GM23338 (cell line): ENCODE measurements around the gene SLC25A25. TPM values are rescaled to one million over a fixed set of nuclear protein-coding genes. Genes with fewer than 3 reads are reported as not detected.

Experiments
- ATAC-seq: fragments of 200-7000 bp; cut with Tn5 transposase; 3 replicates; pipeline ENCODE4 v1.9.1; 2020
- DNase-seq: peaks from one replicate; pipeline ENCODE4 v3.0.0-alpha.2; 2015; ENCODE audit warnings: low spot score
- H2AFZ ChIP-seq: fragments of 200-600 bp; sonication (generic); 2 replicates; pipeline ENCODE4 v1.8.0; 2016; ENCODE audit warnings: antibody characterized with exemption, mild to moderate bottlenecking, moderate library complexity
- H3F3A ChIP-seq: fragments of 200-600 bp; sonication (generic); replicated peaks from 2 replicates; pipeline ENCODE4 v1.8.0; 2017; ENCODE audit warnings: antibody characterized with exemption, mixed run types, low read depth
- H3K27ac ChIP-seq: fragments of 200-600 bp; sonication (generic); 2 replicates; pipeline ENCODE4 v1.6.1; 2016; ENCODE audit warnings: low read depth
- H3K27me3 ChIP-seq: fragments of 200-600 bp; sonication (generic); 2 replicates; pipeline ENCODE4 v1.8.0; 2016; ENCODE audit warnings: mild to moderate bottlenecking, mixed run types, moderate library complexity; ENCODE audit not compliant: insufficient read depth
- H3K36me3 ChIP-seq: fragments of 200-600 bp; sonication (generic); 2 replicates; pipeline ENCODE4 v1.8.0; 2016; ENCODE audit warnings: mild to moderate bottlenecking; ENCODE audit not compliant: insufficient read depth
- H3K4me1 ChIP-seq: fragments of 200-600 bp; sonication (generic); 2 replicates; pipeline ENCODE4 v1.8.0; 2016; ENCODE audit warnings: mild to moderate bottlenecking, moderate library complexity; ENCODE audit not compliant: insufficient read depth
- H3K4me2 ChIP-seq: fragments of 200-600 bp; sonication (generic); 2 replicates; pipeline ENCODE4 v1.7.1; 2017; ENCODE audit warnings: mixed run types
- H3K4me3 ChIP-seq: fragments of 200-600 bp; sonication (generic); 2 replicates; pipeline ENCODE4 v1.6.1; 2016; ENCODE audit warnings: mixed run types
- H3K79me2 ChIP-seq: fragments of 200-600 bp; sonication (generic); replicated peaks from 2 replicates; pipeline ENCODE4 v1.8.0; 2017; ENCODE audit warnings: mild to moderate bottlenecking; ENCODE audit not compliant: insufficient read depth
- H3K9me2 ChIP-seq: fragments of 200-600 bp; sonication (generic); 2 replicates; pipeline ENCODE4 v1.8.0; 2017; ENCODE audit not compliant: insufficient read depth
- H4K20me1 ChIP-seq: fragments of 200-600 bp; sonication (generic); replicated peaks from 2 replicates; pipeline ENCODE4 v1.8.0; 2017; ENCODE audit warnings: mild to moderate bottlenecking; ENCODE audit not compliant: insufficient read depth
- H3K27ac Mint-ChIP-seq: 2 replicates; pipeline ENCODE4 v1.8.0; 2020; ENCODE audit warnings: inconsistent platforms, mild to moderate bottlenecking, moderate library complexity, mixed read lengths
- H3K27me3 Mint-ChIP-seq: 3 replicates; pipeline ENCODE4 v1.8.0; 2022; ENCODE audit warnings: low read depth, mild to moderate bottlenecking, moderate library complexity, mixed read lengths, inconsistent platforms; ENCODE audit not compliant: insufficient read depth, poor library complexity
- H3K36me3 Mint-ChIP-seq: 3 replicates; pipeline ENCODE4 v1.8.0; 2021; ENCODE audit warnings: low read depth, mild to moderate bottlenecking, inconsistent platforms, moderate library complexity, mixed read lengths
- H3K4me1 Mint-ChIP-seq: 3 replicates; pipeline ENCODE4 v1.8.0; 2020; ENCODE audit warnings: mild to moderate bottlenecking, inconsistent platforms, mixed read lengths
- H3K4me3 Mint-ChIP-seq: 3 replicates; pipeline ENCODE4 v1.8.0; 2021; ENCODE audit warnings: moderate library complexity, mild to moderate bottlenecking, inconsistent platforms, mixed read lengths
- H3K9me3 Mint-ChIP-seq: 3 replicates; pipeline ENCODE4 v1.8.0; 2020; ENCODE audit warnings: moderate library complexity, mild to moderate bottlenecking, inconsistent platforms, mixed read lengths
- CREB1 ChIP-seq: fragments of 250-450 bp; sonication (Bioruptor Pico); IDR thresholded peaks from 2 replicates; pipeline ENCODE4 v1.5.0; 2020; ENCODE audit warnings: low read depth, mild to moderate bottlenecking, moderate library complexity
- CTCF ChIP-seq, 2 experiments: fragments of 200-600 bp in 1 of 2; sonication (generic) in 1 of 2; conservative IDR thresholded peaks; 2 replicates each; pipeline versions ENCODE4 v1.5.1 to v1.6.1; 2016 to 2017; ENCODE audit warnings: antibody characterized with exemption in 2 of 2, low read depth in 2 of 2, mild to moderate bottlenecking in 2 of 2, moderate library complexity in 1 of 2
- EZH2 ChIP-seq: fragments of 200-600 bp; sonication (generic); IDR thresholded peaks from one replicate; pipeline ENCODE4 v1.8.0; 2017; ENCODE audit warnings: antibody characterized with exemption, mild to moderate bottlenecking, low read depth; ENCODE audit not compliant: unreplicated experiment
- EZH2phosphoT487 ChIP-seq: fragments of 200-600 bp; sonication (generic); IDR thresholded peaks from one replicate; pipeline ENCODE4 v1.8.1; 2018; ENCODE audit warnings: antibody characterized with exemption; ENCODE audit not compliant: unreplicated experiment
- NANOG ChIP-seq: IDR thresholded peaks from 2 replicates; pipeline ENCODE4 v1.6.1; 2016; ENCODE audit warnings: antibody characterized with exemption, borderline replicate concordance
- POLR2AphosphoS5 ChIP-seq: IDR thresholded peaks from 2 replicates; pipeline ENCODE4 v1.6.1; 2016; ENCODE audit warnings: antibody characterized with exemption, low read depth
- REST ChIP-seq: IDR thresholded peaks from one replicate; pipeline ENCODE4 v1.6.1; 2018; ENCODE audit warnings: antibody characterized with exemption; ENCODE audit not compliant: unreplicated experiment
- STAT1 ChIP-seq: IDR thresholded peaks from one replicate; pipeline ENCODE4 v1.6.1; 2016; ENCODE audit warnings: antibody characterized with exemption; ENCODE audit not compliant: unreplicated experiment
- ZNF114 ChIP-seq: fragments of 250-450 bp; sonication (Bioruptor Pico); IDR thresholded peaks from 2 replicates; pipeline ENCODE4 v1.5.0; 2020; ENCODE audit warnings: mild to moderate bottlenecking, moderate library complexity
- ZNF331 ChIP-seq: fragments of 250-450 bp; sonication (Bioruptor Pico); IDR thresholded peaks from 2 replicates; pipeline ENCODE4 v1.5.0; 2020; ENCODE audit warnings: low read depth, mild to moderate bottlenecking, moderate library complexity
- polyA plus RNA-seq: library from polyadenylated mRNA; unstranded; fragments of >200 nt; fragmentation: Nextera tagmentation; extraction: Ambion mirVana; gene quantifications from 2 replicates; pipeline ENCODE4 v1.2.1, GENCODE V29; 2016
- total RNA-seq: library from RNA; depleted of rRNA; stranded (reverse); fragments of >200 nt; shearing (Covaris generic); gene quantifications from 2 replicates; pipeline ENCODE4 v1.2.3, GENCODE V29; 2014
- TF ChIP-seq, protein P1 (sequence below): fragments of 250-450 bp; sonication (Bioruptor Pico); IDR thresholded peaks from 2 replicates; pipeline ENCODE4 v1.5.0; 2020; ENCODE audit warnings: mild to moderate bottlenecking, moderate library complexity
- TF ChIP-seq, protein P2 (sequence below): IDR thresholded peaks from 2 replicates; pipeline ENCODE4 v1.6.1; 2016; ENCODE audit warnings: antibody characterized with exemption

Gene SLC25A25
- total and polyA plus RNA-seq, 2 experiments from 2014 or later: 7.1 to 27.0 TPM

DNA sequence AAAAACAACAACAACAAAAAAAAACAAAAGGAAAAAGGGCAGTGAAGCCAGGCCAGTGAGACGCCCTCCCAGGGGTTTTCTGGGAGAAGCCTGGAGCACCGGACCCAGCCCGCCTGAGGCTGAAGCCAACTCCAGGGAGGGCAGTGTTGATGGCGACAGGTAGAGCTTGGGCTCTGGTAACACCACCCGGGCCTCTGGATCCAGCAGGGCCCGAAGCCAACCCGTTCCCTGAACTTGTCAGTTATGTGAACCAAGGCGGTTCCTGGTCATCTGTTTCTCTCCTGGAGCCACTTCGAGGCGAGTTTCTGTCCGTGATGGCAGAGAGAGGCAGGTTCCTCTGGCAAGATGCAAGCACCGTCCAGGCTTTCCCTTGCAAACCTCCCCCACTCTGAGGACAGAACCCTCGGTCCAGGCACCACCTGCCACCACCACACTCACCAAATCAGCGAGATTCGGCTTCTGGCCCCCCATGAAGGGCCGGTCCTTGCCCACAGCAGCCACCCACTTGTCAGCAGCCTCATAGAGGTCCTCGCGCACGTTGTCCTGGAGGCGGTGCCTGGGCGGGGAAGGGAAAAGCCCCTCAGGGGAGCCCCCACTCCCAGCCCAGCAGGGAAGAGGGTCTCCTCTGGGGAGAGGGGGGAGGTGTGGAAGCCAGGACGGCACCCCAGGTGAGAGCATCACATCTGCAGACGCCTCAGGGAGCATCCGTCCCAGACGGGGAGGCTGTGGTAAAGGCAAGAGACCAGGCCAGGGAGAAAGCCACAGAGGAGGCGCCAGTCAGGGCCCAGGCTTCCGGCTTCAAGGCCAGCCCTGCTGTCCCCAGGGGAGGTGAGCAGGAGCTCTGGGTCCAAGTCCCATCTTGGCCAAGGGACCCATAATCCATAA is 54.1 kb downstream of the SLC25A25 start:
- no peak for ATAC-seq
- no peak overlapping the region for H3K4me3 Mint-ChIP-seq

More for the DNA sequence above, 54.1 kb downstream of the SLC25A25 start:
- no peak overlapping the region for H3K4me2 ChIP-seq
- H3K36me3 Mint-ChIP-seq: peaks cover 43% of the 10 kb centered on the region
- H3K9me2 ChIP-seq: no peaks in the 10 kb centered on the region
- H4K20me1 ChIP-seq: peaks cover 9% of the 10 kb centered on the region
- H3K79me2 ChIP-seq: peaks cover 24% of the 10 kb centered on the region
- H3K27me3 ChIP-seq: no peaks in the 10 kb centered on the region
- H3K4me1 Mint-ChIP-seq: peaks cover 23% of the 10 kb centered on the region
- H3K27me3 Mint-ChIP-seq: peaks cover 31% of the 10 kb centered on the region
- no peaks in the 10 kb centered on the region for H3K9me3 Mint-ChIP-seq
- H3K27ac ChIP-seq: no peak overlapping the region
- DNase-seq: no peak
- H2AFZ ChIP-seq: no peak overlapping the region
- no peak overlapping the region for H3K4me3 ChIP-seq
- peaks cover 18% of the 10 kb centered on the region; the same call in 1 of the 2 replicates for H3K4me1 ChIP-seq
- H3F3A ChIP-seq: peaks cover 9% of the 10 kb centered on the region; the same call in 1 of the 2 replicates
- TF ChIP-seq, protein P1, sequence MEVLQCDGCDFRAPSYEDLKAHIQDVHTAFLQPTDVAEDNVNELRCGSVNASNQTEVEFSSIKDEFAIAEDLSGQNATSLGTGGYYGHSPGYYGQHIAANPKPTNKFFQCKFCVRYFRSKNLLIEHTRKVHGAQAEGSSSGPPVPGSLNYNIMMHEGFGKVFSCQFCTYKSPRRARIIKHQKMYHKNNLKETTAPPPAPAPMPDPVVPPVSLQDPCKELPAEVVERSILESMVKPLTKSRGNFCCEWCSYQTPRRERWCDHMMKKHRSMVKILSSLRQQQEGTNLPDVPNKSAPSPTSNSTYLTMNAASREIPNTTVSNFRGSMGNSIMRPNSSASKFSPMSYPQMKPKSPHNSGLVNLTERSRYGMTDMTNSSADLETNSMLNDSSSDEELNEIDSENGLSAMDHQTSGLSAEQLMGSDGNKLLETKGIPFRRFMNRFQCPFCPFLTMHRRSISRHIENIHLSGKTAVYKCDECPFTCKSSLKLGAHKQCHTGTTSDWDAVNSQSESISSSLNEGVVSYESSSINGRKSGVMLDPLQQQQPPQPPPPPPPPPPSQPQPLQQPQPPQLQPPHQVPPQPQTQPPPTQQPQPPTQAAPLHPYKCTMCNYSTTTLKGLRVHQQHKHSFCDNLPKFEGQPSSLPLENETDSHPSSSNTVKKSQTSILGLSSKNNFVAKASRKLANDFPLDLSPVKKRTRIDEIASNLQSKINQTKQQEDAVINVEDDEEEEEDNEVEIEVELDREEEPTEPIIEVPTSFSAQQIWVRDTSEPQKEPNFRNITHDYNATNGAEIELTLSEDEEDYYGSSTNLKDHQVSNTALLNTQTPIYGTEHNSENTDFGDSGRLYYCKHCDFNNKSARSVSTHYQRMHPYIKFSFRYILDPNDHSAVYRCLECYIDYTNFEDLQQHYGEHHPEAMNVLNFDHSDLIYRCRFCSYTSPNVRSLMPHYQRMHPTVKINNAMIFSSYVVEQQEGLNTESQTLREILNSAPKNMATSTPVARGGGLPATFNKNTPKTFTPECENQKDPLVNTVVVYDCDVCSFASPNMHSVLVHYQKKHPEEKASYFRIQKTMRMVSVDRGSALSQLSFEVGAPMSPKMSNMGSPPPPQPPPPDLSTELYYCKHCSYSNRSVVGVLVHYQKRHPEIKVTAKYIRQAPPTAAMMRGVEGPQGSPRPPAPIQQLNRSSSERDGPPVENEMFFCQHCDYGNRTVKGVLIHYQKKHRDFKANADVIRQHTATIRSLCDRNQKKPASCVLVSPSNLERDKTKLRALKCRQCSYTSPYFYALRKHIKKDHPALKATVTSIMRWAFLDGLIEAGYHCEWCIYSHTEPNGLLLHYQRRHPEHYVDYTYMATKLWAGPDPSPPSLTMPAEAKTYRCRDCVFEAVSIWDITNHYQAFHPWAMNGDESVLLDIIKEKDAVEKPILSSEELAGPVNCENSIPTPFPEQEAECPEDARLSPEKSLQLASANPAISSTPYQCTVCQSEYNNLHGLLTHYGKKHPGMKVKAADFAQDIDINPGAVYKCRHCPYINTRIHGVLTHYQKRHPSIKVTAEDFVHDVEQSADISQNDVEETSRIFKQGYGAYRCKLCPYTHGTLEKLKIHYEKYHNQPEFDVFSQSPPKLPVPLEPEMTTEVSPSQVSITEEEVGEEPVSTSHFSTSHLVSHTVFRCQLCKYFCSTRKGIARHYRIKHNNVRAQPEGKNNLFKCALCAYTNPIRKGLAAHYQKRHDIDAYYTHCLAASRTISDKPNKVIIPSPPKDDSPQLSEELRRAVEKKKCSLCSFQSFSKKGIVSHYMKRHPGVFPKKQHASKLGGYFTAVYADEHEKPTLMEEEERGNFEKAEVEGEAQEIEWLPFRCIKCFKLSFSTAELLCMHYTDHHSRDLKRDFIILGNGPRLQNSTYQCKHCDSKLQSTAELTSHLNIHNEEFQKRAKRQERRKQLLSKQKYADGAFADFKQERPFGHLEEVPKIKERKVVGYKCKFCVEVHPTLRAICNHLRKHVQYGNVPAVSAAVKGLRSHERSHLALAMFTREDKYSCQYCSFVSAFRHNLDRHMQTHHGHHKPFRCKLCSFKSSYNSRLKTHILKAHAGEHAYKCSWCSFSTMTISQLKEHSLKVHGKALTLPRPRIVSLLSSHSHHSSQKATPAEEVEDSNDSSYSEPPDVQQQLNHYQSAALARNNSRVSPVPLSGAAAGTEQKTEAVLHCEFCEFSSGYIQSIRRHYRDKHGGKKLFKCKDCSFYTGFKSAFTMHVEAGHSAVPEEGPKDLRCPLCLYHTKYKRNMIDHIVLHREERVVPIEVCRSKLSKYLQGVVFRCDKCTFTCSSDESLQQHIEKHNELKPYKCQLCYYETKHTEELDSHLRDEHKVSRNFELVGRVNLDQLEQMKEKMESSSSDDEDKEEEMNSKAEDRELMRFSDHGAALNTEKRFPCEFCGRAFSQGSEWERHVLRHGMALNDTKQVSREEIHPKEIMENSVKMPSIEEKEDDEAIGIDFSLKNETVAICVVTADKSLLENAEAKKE (CRISPR knock-in tag): no peak
- no peak for TF ChIP-seq REST
- no peak for TF ChIP-seq CTCF (conservative IDR thresholded peaks at IDR 0.05; ENCODE audit: low read depth in 2 of 2)
- TF ChIP-seq ZNF331 (CRISPR knock-in tag): no peak
- TF ChIP-seq ZNF114 (CRISPR knock-in tag): no peak
- TF ChIP-seq NANOG: no peak
- no peak for TF ChIP-seq POLR2AphosphoS5
- no peak for TF ChIP-seq EZH2
- TF ChIP-seq STAT1: no peak
- TF ChIP-seq, protein P2, sequence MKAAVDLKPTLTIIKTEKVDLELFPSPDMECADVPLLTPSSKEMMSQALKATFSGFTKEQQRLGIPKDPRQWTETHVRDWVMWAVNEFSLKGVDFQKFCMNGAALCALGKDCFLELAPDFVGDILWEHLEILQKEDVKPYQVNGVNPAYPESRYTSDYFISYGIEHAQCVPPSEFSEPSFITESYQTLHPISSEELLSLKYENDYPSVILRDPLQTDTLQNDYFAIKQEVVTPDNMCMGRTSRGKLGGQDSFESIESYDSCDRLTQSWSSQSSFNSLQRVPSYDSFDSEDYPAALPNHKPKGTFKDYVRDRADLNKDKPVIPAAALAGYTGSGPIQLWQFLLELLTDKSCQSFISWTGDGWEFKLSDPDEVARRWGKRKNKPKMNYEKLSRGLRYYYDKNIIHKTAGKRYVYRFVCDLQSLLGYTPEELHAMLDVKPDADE: no peak
- TF ChIP-seq CREB1 (CRISPR knock-in tag): no peak
- TF ChIP-seq EZH2phosphoT487: no peak
- 0 out of 2 replicates have a peak, but pooled peaks cover 4% of the 10 kb centered on the region for H3K36me3 ChIP-seq
- no peak overlapping the region for H3K27ac Mint-ChIP-seq
